Effector CD4-positive, alpha-beta T cell (primary cell): ENCODE results near the gene RIMS3.
"Not testable (repeated sequence)": the region's sequence is repeated elsewhere in the genome, so short reads cannot be mapped to it uniquely, and the experiment has no call there.

Source experiments
- DNase-seq: peaks from one replicate; pipeline ENCODE4 v3.0.0-alpha.2; 2020

Gene RIMS3

DNA sequence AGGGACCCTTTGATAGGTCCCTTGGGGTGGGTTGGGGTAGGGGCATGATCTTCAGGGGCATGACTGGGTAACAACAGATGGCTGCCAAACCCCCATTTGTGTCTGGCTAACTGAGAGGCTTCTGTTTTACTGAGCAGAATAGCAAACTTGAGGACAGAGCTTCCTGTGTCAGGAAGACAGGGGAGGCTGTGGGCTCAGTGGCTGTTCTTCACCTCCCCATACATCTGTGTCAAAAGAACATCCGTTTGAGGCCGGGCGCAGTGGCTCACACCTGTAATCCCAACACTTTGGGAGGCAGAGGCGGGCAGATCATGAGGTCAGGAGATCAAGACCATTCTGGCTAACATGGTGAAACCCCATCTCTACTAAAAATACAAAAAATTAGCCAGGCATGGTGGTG lies 35.9 kb downstream of the RIMS3 start:
- DNase-seq = not testable (repeated sequence)

DNA sequence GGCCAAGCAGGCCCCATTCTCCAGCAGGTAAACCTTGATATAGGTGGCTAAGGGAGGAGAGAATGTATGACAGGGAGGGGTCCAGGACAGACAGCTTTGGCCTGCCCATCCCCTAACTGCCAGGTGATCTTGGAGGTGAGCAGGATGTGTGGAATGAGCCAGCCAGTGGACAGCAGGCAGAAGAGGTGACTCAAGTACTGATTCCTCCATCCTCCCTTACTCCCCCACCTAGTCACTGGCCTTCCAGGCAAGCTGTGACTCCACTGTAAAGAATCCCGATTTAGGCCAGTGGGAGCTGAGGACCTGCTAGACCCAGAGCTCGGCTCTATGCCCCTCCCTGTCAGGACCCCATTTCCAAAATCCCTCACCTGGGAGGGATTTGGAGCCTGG lies 36.6 kb downstream of the RIMS3 start:
- no peak for DNase-seq

DNA sequence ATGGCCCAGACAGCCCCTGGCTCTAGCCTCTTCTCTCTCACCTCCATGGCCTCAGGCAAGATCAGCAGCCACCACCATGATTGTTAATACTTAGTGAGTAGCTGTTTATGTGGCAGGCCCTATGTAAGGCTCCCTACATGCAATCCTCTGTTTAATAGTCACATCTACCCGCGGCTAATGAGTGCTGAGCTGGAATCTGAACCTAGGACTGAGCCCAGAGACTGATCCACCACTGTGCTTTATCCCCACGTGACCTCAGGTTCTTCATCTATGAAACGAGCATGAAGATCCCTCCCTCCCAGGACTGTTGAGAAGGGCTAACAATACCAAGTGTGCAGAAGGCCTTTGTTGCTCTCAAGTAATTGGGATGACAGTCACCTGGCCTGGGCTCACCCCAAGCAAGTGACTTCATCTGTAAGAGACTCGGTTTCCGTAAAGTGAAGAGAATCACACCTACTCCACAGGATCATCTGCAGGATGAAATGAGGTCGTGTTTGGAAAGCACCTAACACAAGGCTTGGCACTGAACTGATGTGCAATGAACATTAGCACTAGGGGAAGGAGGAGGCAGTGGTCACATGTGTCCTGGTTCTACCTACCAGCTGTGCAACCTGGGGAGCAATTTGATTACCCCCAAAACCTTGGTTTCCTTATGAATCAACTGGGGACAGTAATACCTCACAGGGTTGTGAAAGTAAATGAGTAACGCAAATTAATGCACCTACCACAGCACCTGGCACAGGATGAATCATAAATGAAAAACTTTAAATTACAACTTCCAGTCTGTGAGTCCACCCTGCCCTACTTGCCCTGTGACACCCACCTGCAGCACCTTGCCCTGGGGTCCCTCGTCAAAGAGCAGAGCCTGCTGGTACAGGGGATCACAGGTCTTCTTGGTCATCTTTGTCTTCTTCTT lies 37.2 kb downstream of the RIMS3 start:
- no peak for DNase-seq

DNA sequence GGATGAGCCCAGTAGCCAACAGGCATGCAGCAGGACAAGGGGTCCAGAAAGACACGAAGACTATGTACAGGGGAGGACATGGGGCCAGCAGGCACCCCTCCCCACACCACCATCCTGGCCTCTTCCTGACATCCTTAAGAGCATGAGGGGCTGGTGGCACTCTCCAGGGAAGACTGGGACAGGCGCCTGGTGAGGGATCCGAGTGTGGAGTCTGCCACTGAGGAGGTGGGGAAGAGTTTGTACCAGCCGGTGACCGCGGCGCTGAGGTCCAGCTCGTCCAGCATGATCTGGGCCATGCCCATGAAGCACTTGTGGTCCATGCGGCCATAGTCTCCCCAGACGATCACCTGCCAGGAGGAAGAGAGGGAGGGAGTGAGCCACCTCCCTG lies 39.1 kb downstream of the RIMS3 start:
- no peak for DNase-seq

DNA sequence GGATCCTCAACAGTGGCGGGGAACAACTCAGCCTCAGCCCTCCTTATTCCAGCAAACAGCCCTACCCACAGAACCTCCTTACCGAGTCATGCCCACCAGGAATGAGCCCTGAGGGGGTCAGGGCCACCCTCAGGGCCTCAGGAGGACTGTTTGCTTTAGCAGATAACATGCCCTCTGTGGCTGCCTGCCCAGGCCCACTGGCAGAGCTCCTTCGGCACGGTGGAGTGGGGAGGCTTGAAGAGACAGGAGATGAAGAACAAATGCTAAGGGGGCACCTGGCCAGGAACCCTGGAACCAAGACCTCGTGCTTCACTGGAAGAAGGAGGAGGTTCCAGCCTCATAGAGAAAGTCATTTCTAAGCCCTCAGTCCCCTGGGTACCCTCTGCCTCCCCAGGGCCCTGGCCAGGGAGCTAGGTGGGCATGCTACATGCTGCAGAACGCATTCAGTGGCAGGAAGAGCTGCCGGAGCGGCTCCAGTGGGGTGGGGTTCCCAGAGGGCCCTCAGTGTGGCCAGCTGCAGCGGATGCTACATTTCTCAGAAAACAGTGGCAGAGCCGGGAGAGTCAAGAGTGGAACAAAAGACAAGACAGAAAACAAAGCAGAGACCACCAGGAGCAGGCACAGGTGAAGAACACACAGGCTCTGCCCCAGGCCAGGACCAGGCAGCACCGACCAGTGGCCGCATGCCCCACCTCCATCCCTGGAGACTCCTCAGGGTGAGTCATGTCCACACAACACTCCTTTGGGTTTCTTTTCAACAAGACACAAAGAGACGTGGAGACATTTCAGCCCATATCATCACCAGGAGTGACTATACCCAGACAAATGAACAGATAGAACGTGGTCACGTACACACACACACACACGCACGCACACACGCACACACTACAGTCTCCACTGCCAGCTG lies 39.8 kb downstream of the RIMS3 start:
- no peak for DNase-seq

DNA sequence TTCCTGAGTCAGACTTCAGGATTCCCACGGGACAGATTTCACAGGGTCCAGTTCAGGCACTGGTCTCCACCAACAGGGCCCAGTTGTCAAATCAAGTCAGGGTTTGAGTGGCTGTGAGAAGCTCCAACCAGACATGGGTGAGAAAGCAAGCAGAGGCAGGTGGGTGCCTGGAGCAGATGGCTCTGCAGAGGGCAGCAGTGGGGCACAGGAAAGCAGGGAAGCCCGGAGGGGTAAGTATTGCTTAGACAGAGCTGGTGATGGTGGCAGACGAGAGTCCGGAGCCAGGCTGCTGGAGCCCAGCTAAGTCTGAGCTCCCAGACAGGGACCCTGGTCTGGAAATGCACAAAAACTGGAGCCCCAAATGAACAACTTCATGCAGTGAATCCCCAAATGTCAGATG lies 40.4 kb downstream of the RIMS3 start:
- no peak for DNase-seq

DNA sequence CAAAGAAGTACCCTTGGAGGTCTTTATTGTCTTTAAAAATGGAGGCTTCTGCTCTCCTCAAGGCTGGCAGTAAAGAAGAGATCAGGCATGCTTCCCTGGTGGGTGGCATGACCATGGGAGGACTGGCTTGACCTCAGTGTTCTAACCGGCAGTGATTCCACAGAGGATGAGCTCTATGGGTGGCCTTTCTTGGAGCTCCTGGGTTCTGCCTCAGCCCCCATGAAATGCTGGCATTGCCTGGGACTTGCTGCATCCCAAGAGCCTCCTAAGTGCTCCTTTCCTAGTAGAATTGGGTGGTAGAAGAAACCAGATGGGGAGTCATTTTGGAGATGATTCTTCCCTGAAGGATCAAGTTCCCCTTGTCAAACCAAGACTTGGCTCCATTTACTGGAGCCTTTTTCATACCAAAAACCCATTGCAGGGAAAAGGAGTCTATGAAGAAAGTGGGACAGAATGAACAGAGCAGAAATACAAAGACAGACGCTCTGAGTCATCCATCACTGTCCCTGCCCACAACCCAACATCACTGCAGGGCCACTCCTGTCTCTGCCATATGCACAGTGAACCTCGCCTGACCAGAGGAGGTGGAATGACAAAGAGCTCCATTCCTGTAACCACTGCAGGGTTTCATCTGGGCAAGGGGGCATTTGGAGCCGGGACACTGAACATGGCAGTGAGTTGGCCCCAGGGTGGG lies 42.4 kb downstream of the RIMS3 start:
- no peak for DNase-seq

DNA sequence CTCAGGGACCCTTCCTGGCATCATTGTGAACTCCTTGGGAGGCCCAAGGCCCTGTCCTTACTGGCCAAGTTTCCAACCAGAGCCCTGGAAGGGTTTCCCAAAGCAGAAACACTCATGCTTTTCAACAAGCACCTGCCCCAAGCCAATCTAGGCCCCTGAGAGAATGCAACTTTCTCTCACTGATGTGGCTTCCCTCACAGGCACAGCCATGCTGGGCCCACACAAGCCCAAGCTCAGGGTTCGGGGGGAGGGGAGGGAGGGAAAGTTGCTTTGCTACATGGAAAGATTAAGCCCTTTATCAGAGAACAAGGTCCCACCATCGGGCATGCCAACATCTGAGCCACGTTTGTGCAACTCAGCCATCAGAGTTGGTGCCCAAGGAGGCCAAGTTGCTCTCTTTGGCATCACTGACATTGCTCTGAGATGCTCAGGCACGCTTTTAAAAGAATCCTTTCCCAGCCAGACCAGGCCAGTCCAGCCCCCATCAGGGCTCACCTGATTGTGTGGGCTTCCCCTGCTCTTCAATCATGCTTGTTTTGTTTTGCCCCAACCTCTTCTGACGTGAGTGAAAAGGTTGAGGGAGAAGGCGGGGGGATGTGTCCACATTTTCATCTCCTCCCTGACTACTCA lies 43.5 kb downstream of the RIMS3 start:
- no peak for DNase-seq

DNA sequence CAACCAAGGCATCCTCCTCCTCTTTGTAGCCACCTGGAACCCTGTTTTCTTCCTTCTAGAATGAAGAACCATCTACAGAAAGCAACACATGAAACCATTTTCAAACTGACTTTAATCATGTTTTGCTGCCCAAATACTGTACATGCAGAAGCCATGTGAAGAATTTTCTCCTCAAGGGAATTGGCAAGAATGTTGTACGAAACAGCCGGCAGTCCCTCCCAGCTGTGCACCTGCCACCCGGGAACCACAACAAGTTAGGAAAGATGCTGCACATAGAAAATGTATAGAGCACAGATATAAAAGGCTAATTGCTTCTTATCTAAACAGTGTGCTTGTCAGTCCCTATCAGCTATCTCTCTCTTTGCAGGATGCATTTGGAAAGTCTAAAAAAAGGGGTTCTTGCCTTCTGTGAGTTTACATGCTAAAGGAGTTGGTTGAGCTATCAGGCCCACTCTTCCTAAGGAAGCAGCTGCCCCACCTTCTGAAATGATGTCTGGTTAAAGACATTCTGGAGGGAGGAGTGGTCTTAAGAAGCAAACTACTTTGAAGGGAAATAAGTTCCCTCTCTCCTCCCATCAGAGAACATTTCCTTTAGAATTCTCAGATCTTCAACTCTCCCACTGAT lies 44.8 kb downstream of the RIMS3 start:
- DNase-seq = no peak

DNA sequence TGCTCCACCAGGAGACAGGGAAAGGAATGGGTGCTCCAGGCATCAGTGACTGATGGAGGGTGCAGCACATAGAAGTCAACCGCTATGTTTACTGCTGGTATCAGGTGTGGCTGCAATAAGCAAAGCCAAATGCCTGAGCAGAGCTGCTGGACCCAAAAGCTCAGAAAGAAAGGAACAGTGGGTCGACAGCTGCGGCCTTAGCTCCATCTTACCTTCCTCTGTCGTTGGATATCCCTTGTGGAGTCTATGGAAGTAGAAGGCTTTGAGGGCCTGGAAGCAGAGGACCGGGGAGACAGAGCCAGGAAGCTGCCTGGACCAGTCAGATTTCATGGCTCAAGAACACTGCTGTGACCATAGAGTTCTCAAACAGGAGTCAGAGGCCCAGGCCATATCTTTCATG lies 45.3 kb downstream of the RIMS3 start:
- DNase-seq = no peak

DNA sequence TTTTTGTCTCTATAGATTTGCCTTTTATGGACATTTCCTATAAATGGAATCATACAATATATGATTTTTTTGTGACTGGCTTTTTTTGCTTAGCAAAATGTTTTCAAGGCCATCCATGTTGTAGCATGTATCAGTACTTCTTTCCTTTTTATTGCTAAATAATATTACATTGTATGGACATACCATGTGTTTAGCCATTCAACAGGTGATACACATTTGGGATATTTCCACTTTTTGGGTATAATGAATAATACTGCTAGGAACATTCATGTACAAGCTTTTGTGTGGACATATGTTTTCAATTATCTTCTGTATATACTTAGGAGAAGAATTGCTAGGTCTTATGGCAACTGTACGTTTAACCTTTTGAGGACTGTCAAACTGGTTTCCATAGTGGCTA lies 47.4 kb downstream of the RIMS3 start:
- no peak for DNase-seq

DNA sequence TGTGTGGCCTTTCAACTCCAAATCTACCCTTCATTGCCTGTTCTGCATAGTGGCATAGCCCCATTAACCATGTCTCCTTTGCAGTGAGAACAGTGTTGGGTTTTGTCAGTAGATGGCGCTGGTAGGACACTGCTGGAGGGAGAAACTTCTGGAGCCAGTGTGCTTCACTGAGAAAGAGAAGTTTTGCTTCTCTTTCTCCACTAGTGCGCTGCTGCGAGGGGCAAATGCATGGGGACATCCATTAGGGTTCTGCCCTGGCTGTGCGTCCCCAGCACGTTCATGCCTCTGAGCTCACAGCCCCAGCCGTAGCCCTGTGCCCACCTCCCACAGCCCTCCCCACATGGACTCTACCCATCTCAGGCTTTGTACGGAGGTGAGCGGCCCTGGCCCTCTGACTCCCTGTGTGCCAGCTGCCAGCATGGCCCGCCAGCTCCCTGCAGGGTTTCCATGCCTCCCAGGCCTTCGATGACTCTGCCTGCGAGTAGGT lies 53.1 kb downstream of the RIMS3 start:
- DNase-seq = peak; percentile 56

DNA sequence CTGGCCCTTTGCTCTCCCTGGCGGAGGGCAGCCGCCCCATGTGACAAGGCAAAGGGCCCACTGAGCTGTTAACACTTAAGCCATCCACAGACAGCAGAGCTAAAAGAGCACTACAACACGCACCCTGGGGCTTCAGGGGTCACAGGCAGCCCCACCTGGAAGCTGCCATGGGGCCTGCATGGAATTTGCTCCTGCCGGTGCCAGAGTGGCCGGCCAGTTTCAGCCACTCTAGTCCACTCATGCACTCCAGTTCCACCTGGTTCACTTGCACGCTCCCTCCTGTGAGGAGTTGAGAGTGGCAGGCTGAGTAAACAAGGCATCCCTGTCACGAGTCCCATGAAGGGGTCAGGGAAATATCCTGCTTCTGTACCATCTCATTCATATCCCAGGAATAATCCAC lies 55.3 kb downstream of the RIMS3 start:
- DNase-seq = no peak

DNA sequence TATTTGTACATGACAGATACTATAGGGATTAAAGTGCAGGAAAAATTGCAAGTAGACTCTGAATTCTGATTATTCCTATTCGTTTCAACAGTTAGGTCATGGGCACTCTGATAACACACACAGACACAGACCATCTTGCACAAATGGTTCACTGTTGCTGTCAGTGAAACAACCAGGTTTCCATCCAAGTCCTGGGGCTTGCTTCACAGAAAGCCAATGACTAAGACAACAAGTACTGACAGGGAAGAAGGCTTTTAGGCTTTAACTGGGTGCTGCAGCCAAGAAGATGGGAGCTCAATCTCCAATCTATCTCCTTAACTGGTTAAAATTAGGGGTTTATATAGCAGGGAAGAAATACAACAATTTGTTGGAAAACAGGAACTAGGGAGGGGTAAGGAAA lies 57.6 kb downstream of the RIMS3 start:
- no peak for DNase-seq

DNA sequence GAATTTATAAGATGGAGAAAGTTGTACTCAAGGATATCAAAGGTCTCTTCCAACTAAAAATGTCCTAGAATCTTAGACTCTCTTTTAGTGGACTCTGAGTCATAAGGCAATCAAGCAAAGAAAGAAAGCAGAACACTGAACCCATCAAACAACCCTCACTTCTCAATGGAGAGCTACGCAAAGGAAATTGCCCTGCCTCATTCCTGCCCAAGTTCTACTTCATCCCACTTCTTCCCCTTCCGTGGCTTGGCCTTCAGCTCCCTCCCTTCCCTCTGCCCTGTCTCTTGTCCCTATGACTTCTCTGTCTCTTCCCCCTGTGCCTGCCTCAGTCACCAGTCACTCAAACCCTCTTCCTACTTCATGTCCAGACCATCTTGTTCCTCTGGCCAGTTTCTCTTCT lies 58.5 kb downstream of the RIMS3 start:
- no peak for DNase-seq

DNA sequence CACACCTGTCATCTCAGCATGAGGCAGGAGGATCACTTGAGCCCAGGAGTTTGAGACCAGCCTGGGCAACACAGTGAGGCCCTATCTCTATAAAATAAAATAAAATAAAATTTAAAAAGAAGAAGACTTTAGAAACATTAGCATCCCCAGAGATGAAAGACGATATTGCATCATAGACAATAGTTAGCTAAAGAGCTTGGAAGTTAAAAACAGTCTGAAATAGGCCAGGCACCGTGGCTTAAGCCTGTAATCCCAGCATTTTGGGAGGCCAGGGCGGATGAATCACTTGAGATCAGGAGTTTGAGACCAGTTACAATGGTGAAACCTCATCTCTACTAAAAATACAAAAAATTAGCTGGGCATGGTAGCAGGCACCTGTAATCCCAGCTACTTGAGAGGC lies 59.3 kb downstream of the RIMS3 start:
- no peak for DNase-seq

DNA sequence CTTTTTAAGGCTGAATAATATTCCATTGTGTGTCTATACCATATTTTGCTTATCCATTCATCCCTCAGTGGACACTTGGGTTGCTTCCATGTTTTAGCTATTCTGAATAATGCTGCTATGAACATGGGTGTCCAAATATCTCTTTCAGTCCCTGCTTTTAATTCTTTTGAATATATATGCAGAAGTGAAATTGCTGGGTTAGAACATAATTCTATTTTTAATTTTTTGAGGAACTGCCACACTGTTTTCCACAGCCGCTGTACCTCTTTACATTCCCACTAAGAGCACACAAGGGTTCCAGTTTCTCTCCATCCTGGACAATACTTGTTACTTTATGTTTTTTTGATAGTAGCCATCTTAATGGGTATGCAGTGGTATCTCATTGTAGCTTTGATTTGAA lies 65.6 kb downstream of the RIMS3 start:
- no peak for DNase-seq

DNA sequence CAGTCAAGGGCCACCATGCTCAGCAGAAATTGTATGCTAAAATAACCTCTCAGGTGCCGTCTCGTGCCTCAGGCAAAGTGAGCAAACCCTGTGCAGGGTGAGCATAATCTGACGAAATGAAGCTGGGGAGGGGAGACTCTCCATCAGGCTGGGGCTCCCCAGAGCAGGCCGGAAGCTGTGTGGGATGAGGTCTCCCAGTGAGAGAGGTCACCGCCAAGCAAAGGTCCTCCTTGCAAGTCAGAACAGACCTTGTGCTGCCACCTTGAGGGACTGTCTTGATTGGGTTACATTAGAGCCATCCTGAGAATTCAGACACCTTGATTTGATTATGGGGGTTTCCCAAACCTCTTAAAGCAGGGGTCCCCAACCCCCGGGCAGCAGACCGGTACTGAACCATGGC lies 69.9 kb downstream of the RIMS3 start:
- no peak for DNase-seq

DNA sequence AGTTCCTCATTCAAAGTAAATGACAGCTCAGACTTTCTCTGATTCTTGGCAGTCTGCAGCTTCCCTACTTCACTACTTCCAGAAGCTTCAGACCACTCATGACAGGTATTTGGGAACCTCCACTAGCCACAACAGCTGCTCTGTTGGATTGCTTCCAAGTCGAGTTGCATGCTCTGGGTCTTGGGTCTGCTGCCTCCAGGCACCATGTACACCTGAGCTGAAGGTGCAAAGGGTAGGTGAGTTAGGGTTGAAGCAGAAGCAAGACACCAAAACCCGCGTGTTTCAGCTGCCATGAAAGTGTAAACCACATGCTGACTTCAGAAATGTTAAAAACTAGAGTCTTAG lies 71.3 kb downstream of the RIMS3 start:
- no peak for DNase-seq

DNA sequence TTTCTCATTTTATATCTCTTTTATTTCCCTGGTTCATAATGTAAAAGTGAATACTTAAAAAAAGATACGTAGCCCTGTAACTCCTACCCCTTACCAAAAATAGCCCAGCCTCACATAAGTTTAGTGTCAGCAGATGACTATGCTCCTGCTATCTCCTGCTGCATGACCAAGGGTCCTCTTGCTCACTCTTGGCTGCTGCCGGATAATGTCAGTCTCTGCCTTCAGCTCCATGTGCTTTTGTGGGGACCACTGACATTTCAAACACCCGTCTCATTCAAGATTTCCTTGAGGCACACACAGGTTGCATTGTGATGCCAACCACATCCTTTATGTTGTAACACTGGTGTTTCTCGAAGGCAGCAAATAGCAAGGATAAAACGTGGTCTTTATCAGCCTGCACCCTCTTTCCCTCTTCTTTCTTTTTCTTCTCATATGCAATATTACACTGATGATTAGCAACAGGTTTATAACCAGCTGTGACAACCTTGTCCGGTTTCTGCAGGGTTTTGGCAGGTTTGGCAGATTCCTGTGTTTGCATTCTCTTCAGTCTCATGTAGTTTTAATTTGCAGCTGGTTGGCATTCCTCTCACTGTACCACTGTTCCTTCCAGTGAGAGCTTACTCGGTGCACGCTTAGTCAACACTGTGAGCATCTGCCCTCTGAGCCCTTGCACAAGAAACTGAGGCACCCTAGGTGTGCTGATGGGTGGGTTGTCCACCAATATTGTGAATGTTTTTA lies 71.9 kb downstream of the RIMS3 start:
- no peak for DNase-seq

DNA sequence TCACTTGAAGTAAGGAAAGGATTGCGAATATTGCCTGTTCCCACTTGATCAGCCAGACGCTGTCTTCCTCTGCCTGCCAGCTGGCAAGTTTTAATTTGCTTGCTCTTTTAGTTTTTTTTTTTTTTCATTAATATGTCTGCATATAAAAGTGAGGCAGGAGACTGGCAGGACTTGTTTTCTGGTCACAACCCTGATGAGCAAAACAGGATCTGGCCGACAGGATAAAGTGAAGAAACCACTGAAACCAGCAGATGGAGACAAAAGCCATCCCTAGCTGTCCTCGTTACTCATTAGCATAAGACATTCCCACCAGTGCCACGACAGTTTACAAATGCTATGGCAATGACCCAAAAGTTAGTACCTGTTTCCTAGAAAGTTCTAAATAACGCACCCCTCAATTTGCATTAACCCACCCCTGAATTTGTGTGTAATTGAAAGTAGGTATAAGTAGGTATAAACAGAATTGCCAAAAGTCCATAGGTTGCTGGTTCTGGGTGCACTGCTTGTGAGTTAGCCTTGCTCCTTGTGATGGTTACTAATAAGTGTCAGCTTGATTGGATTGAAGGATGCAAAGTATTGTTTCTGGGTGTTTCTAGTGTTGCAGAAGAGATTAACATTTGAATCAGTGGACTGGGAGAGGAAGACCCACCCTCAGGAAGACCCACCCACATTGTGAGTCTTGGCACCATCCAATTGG lies 73.2 kb downstream of the RIMS3 start:
- no peak for DNase-seq
